Fibroblast of lung (primary cell): ENCODE data around the gene ZNF282.

ENCODE experiments used
- EZH2 ChIP-seq: IDR thresholded peaks from 2 replicates; pipeline ENCODE4 v1.5.1; 2012; ENCODE audit warnings: low read length, control low read depth, mild to moderate bottlenecking; ENCODE audit errors: missing control alignments
- TF ChIP-seq, protein P1 (sequence below), 2 donors: IDR thresholded peaks in 1 of 2; conservative IDR thresholded peaks in 1 of 2; 1 replicate in 1 of 2; 2 replicates in 1 of 2; pipeline ENCODE4 v1.5.1; 2011 to 2012; ENCODE audit warnings: low read length in 2 of 2, control low read depth in 1 of 2, inconsistent platforms in 1 of 2, low read depth in 1 of 2, mild to moderate bottlenecking in 1 of 2

DNA sequence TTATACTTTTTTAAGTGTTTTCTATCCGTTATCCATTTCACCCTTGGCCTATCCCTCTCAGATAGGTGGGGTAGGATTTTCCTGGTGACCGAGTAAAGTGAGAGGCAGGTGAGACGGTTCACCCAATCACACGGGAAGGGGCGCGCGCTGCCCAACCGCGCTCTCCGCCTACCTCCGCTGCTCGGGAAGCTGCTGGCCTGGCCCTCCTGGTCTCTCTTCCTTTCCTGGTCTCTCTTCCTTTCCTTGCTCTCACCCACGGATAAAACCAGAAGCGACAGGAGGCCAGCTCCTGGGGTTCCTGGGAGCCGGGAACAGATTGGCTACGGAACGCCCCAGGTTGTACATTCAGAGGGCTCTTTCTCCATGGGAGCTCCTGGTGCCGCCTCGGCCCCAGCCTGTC is 29.8 kb downstream of the ZNF282 start:
- TF ChIP-seq EZH2 = no peak
- TF ChIP-seq, protein P1, sequence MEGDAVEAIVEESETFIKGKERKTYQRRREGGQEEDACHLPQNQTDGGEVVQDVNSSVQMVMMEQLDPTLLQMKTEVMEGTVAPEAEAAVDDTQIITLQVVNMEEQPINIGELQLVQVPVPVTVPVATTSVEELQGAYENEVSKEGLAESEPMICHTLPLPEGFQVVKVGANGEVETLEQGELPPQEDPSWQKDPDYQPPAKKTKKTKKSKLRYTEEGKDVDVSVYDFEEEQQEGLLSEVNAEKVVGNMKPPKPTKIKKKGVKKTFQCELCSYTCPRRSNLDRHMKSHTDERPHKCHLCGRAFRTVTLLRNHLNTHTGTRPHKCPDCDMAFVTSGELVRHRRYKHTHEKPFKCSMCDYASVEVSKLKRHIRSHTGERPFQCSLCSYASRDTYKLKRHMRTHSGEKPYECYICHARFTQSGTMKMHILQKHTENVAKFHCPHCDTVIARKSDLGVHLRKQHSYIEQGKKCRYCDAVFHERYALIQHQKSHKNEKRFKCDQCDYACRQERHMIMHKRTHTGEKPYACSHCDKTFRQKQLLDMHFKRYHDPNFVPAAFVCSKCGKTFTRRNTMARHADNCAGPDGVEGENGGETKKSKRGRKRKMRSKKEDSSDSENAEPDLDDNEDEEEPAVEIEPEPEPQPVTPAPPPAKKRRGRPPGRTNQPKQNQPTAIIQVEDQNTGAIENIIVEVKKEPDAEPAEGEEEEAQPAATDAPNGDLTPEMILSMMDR (conservative IDR thresholded peaks at IDR 0.05 in 1 of 2, IDR thresholded peaks at IDR 0.05 in 1 of 2; ENCODE audit: low read depth in 1 of 2, low read length in 2 of 2) = no peak
